ENCODE data around the gene LPCAT1. TPM values are rescaled to one million over a fixed set of nuclear protein-coding genes. Genes with fewer than 3 reads are reported as not detected.

The LPCAT1 gene
- total and polyA plus RNA-seq, 2 experiments from 2014 or later = 78.0 to 255 TPM

GRCh38 chr5:1568201-1568979 lies 44.6 kb upstream of the LPCAT1 start:
- no peak overlapping the region for H3K4me3 ChIP-seq
- H3K4me2 ChIP-seq = no peak overlapping the region
- H3F3A ChIP-seq (replicated peaks; ENCODE audit: low read depth) = no peaks in the 10 kb centered on the region
- TF ChIP-seq CREB1 (CRISPR knock-in tag; IDR thresholded peaks at IDR 0.05; ENCODE audit: low read depth) (no peak), EZH2 (IDR thresholded peaks at IDR 0.05; ENCODE audit: low read depth, unreplicated experiment) (no peak), ETS1 (IDR thresholded peaks at IDR 0.05) (no peak), ZNF331 (CRISPR knock-in tag; IDR thresholded peaks at IDR 0.05; ENCODE audit: low read depth) (no peak), POLR2AphosphoS5 (IDR thresholded peaks at IDR 0.05; ENCODE audit: low read depth) (no peak), NANOG (IDR thresholded peaks at IDR 0.05; ENCODE audit: borderline replicate concordance) (no peak), REST (IDR thresholded peaks at IDR 0.05; ENCODE audit: unreplicated experiment) (no peak), ZNF462 (CRISPR knock-in tag; IDR thresholded peaks at IDR 0.05) (no peak), CTCF (conservative IDR thresholded peaks at IDR 0.05; ENCODE audit: low read depth in 2 of 2) (no peak), ZNF114 (CRISPR knock-in tag; IDR thresholded peaks at IDR 0.05) (no peak), STAT1 (IDR thresholded peaks at IDR 0.05; ENCODE audit: unreplicated experiment) (no peak), EZH2phosphoT487 (IDR thresholded peaks at IDR 0.05; ENCODE audit: unreplicated experiment) (no peak), JUNB (IDR thresholded peaks at IDR 0.05; ENCODE audit: unreplicated experiment) (no peak)
- H3K27me3 ChIP-seq (ENCODE audit: insufficient read depth) = no peaks in the 10 kb centered on the region
- H3K36me3 ChIP-seq (ENCODE audit: insufficient read depth) = no peaks in the 10 kb centered on the region
- Mint-ChIP-seq H3K4me1 (no peaks in the 10 kb centered on the region; the same call in 2 of the 3 replicates), H3K4me3 (no peak overlapping the region), H3K27me3 (ENCODE audit: insufficient read depth, low read depth, poor library complexity) (peaks cover 10% of the 10 kb centered on the region), H3K9me3 (peaks cover 17% of the 10 kb centered on the region), H3K27ac (peak overlapping the region; percentile 33; the same call in 1 of the 2 replicates), H3K36me3 (ENCODE audit: low read depth) (peaks cover 27% of the 10 kb centered on the region)
- DNase-seq (ENCODE audit: low spot score) (no peak), ATAC-seq (no peak)
- H3K9me2 ChIP-seq (ENCODE audit: insufficient read depth) = no peaks in the 10 kb centered on the region
- H3K27ac ChIP-seq (ENCODE audit: low read depth) = no peak overlapping the region
- H3K4me1 ChIP-seq (ENCODE audit: insufficient read depth) = no peaks in the 10 kb centered on the region
- no peak overlapping the region for H2AFZ ChIP-seq
- no peaks in the 10 kb centered on the region for H3K79me2 ChIP-seq (replicated peaks; ENCODE audit: insufficient read depth)
- no peaks in the 10 kb centered on the region for H4K20me1 ChIP-seq (replicated peaks; ENCODE audit: insufficient read depth)

Data from GM23338 (cell line).